HG03342 (cell line): ENCODE measurements around the gene SMAD7.

Source experiments
- ATAC-seq: cut with Tn5 transposase; IDR thresholded peaks from one replicate; pipeline ENCODE4 v1.9.1; 2021; ENCODE audit warnings: mild to moderate bottlenecking, moderate library complexity; ENCODE audit not compliant: unreplicated experiment

Gene SMAD7

GRCh38 chr18:48946329-48946835 lies 4.4 kb downstream of the SMAD7 start:
- ATAC-seq, result no peak

- ATAC-seq, result no peak
These were observed 4.9 kb downstream of the SMAD7 start for GRCh38 chr18:48945953-48946217.

- ATAC-seq, result no peak
These were observed 6.1 kb downstream of the SMAD7 start for GRCh38 chr18:48944634-48945033.

- no peak for ATAC-seq
These were observed 6.8 kb downstream of the SMAD7 start for GRCh38 chr18:48943736-48944527.

- ATAC-seq, result no peak
These were observed 7.4 kb downstream of the SMAD7 start for GRCh38 chr18:48943333-48943732.

GRCh38 chr18:48942554-48943261 lies 8.1 kb downstream of the SMAD7 start:
- ATAC-seq, result no peak

GRCh38 chr18:48942086-48942485 lies 8.7 kb downstream of the SMAD7 start:
- ATAC-seq, result no peak

- no peak for ATAC-seq
These were observed 9.1 kb downstream of the SMAD7 start for GRCh38 chr18:48941672-48942071.

- peak; percentile 44 for ATAC-seq
These were observed 9.7 kb downstream of the SMAD7 start for GRCh38 chr18:48940854-48941611.

- ATAC-seq, result no peak
These were observed 11.3 kb downstream of the SMAD7 start for GRCh38 chr18:48939205-48940097.

GRCh38 chr18:48938827-48939204 lies 11.9 kb downstream of the SMAD7 start:
- ATAC-seq, result no peak

GRCh38 chr18:48937869-48938750 lies 12.7 kb downstream of the SMAD7 start:
- no peak for ATAC-seq

GRCh38 chr18:48935433-48935774 lies 15.4 kb downstream of the SMAD7 start:
- ATAC-seq, result no peak

- ATAC-seq, result peak; percentile 42
These were observed 15.9 kb downstream of the SMAD7 start for GRCh38 chr18:48934723-48935432.

- no peak for ATAC-seq
These were observed 16.4 kb downstream of the SMAD7 start for GRCh38 chr18:48934415-48934722.

- ATAC-seq, result no peak
These were observed 17.0 kb downstream of the SMAD7 start for GRCh38 chr18:48933578-48934414.

- no peak for ATAC-seq
These were observed 17.8 kb downstream of the SMAD7 start for GRCh38 chr18:48932822-48933510.

- no peak for ATAC-seq
These were observed 18.3 kb downstream of the SMAD7 start for GRCh38 chr18:48932462-48932818.
